ENCODE measurements around the gene SEMA5B. TPM values are rescaled to one million over a fixed set of nuclear protein-coding genes. Genes with fewer than 3 reads are reported as not detected.

SEMA5B gene
- total RNA-seq, 1 experiment from 2014 or later = not detected

DNA sequence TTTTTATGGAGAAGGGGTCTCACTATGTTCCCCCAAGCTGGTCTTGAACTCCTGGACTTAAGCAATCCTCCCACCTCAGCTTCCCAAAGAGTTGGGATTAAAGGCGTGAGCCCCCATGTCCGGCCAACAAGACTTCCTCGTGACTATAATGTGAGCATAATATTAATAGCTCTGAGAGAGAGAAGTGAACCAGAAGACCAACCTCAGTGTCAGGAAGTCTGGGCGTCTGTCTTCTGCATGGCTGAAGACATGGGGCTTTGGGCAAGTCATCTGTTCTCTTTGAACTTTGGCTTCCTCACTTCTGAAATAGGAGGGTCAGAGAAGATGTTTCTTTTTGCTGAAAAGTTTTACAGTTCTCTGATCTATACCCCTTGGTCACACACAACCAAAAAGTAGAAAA, 140.6 kb downstream of the SEMA5B start:
- intact Hi-C loops (cut with micrococcal nuclease; ENCODE audit: unreplicated experiment) = no loop called here
- Histone ChIP-seq H2AFZ (no peak overlapping the region), H3K36me3 (ENCODE audit: low read depth) (no peaks in the 10 kb centered on the region), H3K4me1 (replicated peaks; ENCODE audit: insufficient read depth) (peaks cover 15% of the 10 kb centered on the region), H3F3A (ENCODE audit: insufficient read depth, low read depth) (no peaks in the 10 kb centered on the region), H3K27me3 (ENCODE audit: insufficient read depth, low read depth) (no peaks in the 10 kb centered on the region), H3K4me3 (no peak overlapping the region), H3K27ac (no peak overlapping the region), H3K9me2 (ENCODE audit: insufficient read depth) (no peaks in the 10 kb centered on the region), H3K79me2 (ENCODE audit: low read depth) (no peaks in the 10 kb centered on the region), H4K20me1 (ENCODE audit: insufficient read depth) (no peaks in the 10 kb centered on the region), H3K9me3 (ENCODE audit: insufficient read depth, low read depth) (no peaks in the 10 kb centered on the region), H3K4me2 (no peak overlapping the region)
- CTCF ChIA-PET = no interaction called here
- POLR2A ChIA-PET (ENCODE audit: unreplicated experiment) = no interaction called here
- no peak for DNase-seq
- TF ChIP-seq, protein P1, sequence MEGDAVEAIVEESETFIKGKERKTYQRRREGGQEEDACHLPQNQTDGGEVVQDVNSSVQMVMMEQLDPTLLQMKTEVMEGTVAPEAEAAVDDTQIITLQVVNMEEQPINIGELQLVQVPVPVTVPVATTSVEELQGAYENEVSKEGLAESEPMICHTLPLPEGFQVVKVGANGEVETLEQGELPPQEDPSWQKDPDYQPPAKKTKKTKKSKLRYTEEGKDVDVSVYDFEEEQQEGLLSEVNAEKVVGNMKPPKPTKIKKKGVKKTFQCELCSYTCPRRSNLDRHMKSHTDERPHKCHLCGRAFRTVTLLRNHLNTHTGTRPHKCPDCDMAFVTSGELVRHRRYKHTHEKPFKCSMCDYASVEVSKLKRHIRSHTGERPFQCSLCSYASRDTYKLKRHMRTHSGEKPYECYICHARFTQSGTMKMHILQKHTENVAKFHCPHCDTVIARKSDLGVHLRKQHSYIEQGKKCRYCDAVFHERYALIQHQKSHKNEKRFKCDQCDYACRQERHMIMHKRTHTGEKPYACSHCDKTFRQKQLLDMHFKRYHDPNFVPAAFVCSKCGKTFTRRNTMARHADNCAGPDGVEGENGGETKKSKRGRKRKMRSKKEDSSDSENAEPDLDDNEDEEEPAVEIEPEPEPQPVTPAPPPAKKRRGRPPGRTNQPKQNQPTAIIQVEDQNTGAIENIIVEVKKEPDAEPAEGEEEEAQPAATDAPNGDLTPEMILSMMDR (conservative IDR thresholded peaks at IDR 0.05) = no peak
- TF ChIP-seq EZH2 (IDR thresholded peaks at IDR 0.05; ENCODE audit: low read depth) = no peak
- no TSS peak for BruUV-seq (replicated peaks)

DNA sequence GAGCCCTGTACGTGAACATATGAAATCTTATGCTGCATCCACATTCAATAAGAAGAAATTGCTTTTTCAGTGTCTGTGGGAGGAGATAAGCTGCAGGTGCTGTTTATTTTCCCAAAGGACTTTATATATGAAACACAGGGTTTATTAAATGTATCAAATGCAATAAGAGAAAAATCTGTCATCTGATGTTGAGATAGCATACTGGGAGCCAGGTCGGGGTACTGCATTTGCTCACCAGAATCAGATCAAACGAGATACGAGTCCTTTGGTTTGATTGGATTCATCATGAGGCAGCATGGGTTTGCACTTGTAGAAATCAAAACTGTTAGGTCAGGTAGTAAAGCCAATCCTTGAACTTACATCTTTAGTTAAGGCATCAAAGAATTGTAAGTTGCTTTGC, 141.3 kb downstream of the SEMA5B start:
- TF ChIP-seq, protein P1 (conservative IDR thresholded peaks at IDR 0.05) = no peak
- no peak for TF ChIP-seq EZH2 (IDR thresholded peaks at IDR 0.05; ENCODE audit: low read depth)
- no peaks in the 10 kb centered on the region for H4K20me1 ChIP-seq (ENCODE audit: insufficient read depth)
- no peaks in the 10 kb centered on the region for H3F3A ChIP-seq (ENCODE audit: insufficient read depth, low read depth)
- CTCF ChIA-PET = no interaction called here
- intact Hi-C loops (cut with micrococcal nuclease; ENCODE audit: unreplicated experiment) = no loop called here
- peaks cover 15% of the 10 kb centered on the region for H3K4me1 ChIP-seq (replicated peaks; ENCODE audit: insufficient read depth)
- no peaks in the 10 kb centered on the region for H3K9me2 ChIP-seq (ENCODE audit: insufficient read depth)
- H3K4me3 ChIP-seq = no peak overlapping the region
- DNase-seq = no peak
- BruUV-seq (replicated peaks) = no TSS peak
- no peaks in the 10 kb centered on the region for H3K79me2 ChIP-seq (ENCODE audit: low read depth)
- H3K4me2 ChIP-seq = no peak overlapping the region
- no peak overlapping the region for H3K27ac ChIP-seq
- no peaks in the 10 kb centered on the region for H3K9me3 ChIP-seq (ENCODE audit: insufficient read depth, low read depth)
- POLR2A ChIA-PET (ENCODE audit: unreplicated experiment) = interaction anchor here (0.6 kb wide), 1 partner anchor 63 kb away, joined by 4 read pairs; no protein-coding TSS in a partner anchor
- no peaks in the 10 kb centered on the region for H3K36me3 ChIP-seq (ENCODE audit: low read depth)
- no peaks in the 10 kb centered on the region for H3K27me3 ChIP-seq (ENCODE audit: insufficient read depth, low read depth)
- H2AFZ ChIP-seq = no peak overlapping the region

DNA sequence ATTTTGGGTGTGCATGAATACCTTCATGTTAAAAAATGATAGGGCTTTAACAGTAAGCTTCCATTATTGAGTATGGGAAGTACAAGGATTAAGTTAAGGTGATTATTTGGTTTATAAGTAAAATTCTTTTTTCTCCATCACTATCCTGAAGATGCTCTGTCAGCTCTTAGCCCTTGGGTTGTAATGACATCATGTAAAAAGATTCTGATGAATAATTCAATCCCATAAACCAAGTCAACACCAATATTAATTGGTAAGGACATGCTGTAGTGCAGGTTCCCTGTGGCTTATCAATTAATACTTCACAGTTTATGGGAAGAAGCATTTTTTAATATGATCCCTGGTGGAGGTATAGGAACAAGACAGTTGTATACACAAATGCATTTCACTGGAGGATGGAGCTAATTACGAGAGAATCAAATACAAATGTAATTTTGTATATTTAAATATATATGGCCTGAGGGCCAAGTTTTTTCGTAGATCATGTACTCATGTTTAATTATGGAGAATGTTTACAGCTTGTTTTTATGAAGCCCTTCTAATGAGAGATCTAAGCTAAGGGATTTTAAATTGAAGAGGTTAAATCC, 145.1 kb downstream of the SEMA5B start:
- H3K79me2 ChIP-seq (ENCODE audit: low read depth) = no peaks in the 10 kb centered on the region
- H3K27ac ChIP-seq = no peak overlapping the region
- no peaks in the 10 kb centered on the region for H4K20me1 ChIP-seq (ENCODE audit: insufficient read depth)
- intact Hi-C loops (cut with micrococcal nuclease; ENCODE audit: unreplicated experiment) = no loop called here
- no TSS peak for BruUV-seq (replicated peaks)
- H3K4me3 ChIP-seq = no peak overlapping the region
- H3K4me1 ChIP-seq (replicated peaks; ENCODE audit: insufficient read depth) = no peaks in the 10 kb centered on the region
- no peak overlapping the region for H2AFZ ChIP-seq
- H3K36me3 ChIP-seq (ENCODE audit: low read depth) = no peaks in the 10 kb centered on the region
- no peaks in the 10 kb centered on the region for H3K27me3 ChIP-seq (ENCODE audit: insufficient read depth, low read depth)
- H3K9me2 ChIP-seq (ENCODE audit: insufficient read depth) = no peaks in the 10 kb centered on the region
- ChIA-PET POLR2A (ENCODE audit: unreplicated experiment) (interaction anchor here (0.5 kb wide), 1 partner anchor 194 kb away, joined by 4 read pairs; no protein-coding TSS in a partner anchor), CTCF (no interaction called here)
- no peak for TF ChIP-seq EZH2 (IDR thresholded peaks at IDR 0.05; ENCODE audit: low read depth)
- TF ChIP-seq, protein P1 (conservative IDR thresholded peaks at IDR 0.05) = no peak
- no peak for DNase-seq
- H3K4me2 ChIP-seq = no peak overlapping the region
- H3F3A ChIP-seq (ENCODE audit: insufficient read depth, low read depth) = no peaks in the 10 kb centered on the region
- H3K9me3 ChIP-seq (ENCODE audit: insufficient read depth, low read depth) = no peaks in the 10 kb centered on the region

All from PC-9 (cell line).